Right lung (tissue), 5 donors: Measurements from ENCODE around the gene SLF1. TPM values are rescaled to one million over a fixed set of nuclear protein-coding genes. Genes with fewer than 3 reads are reported as not detected.

Experiments used
- DNase-seq, 2 donors: peaks; one replicate each; pipeline ENCODE4 v3.0.0-alpha.2; 2013
- polyA plus RNA-seq, 5 donors: library from polyadenylated mRNA; unstranded; fragments of 120-200 nt; gene quantifications; one replicate each; pipeline versions ENCODE4 v1.2.1 to v1.2.3, GENCODE V29; 2013; ENCODE audit warnings: inconsistent platforms in 1 of 5, low replicate concordance in 1 of 5; ENCODE audit not compliant: insufficient read length in 5 of 5, insufficient read depth in 1 of 5

The SLF1 gene
- polyA plus RNA-seq, 5 donors: 13.8 to 29.0 (median 21.6) TPM

DNA sequence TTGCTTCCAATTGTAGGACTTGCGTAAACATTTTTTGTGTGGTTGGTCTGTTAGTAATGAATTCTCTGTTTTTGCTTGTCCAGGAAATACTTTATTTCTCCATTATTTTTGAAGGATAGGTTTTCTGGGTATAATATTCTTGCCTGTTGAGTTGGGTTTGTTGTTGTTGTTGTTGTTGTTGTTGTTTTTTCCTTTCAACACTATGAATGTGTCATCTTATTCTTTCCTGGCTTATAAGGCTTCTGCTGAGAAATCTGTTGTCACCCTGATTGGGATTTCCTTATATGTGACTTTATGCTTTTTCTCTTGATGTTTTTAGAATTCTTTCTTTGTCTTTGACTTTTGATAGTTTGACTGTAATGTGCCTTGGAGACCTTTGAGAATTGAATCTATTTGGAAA, 39.8 kb downstream of the SLF1 start:
- DNase-seq: no peak

DNA sequence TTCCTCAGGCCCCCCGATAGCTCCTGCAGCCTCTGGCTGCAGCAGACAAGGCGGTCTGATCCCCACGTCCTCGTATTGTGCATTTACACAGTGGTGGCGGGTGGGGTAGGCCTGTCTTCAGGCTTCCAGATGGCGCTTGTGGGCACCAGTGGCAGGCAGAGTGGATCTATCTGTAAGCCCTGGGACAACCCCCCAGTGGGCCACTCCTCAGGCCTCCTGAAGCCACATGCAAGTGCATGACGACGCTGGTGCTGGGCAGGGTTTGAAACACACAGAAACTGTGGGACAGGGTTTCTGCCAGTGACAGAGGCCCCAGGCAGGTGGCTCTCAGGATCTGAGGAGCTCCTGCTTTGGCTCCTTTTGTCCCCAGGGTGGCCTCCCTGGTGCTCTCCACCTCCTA, 42.0 kb downstream of the SLF1 start:
- no peak for DNase-seq

DNA sequence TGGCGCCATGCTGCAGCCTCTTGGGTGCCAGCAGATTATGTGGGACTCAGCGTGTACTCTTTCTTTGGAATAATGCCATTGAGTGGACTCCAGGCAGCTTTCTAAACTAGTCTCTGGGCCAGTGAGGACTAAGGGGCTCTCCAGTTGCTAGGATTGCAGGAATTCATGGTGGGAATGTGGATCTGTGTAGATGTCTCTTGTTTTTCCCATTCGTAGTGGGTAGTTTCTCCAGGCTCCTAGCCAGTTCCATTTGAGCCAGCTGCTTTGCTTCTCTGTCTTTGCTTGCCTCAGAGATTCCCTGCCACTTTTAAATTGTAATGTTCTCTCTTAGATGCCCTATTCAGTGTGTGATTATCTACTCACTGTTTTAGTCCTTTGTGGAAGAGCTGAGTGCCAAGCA, 42.6 kb downstream of the SLF1 start:
- DNase-seq: no peak

DNA sequence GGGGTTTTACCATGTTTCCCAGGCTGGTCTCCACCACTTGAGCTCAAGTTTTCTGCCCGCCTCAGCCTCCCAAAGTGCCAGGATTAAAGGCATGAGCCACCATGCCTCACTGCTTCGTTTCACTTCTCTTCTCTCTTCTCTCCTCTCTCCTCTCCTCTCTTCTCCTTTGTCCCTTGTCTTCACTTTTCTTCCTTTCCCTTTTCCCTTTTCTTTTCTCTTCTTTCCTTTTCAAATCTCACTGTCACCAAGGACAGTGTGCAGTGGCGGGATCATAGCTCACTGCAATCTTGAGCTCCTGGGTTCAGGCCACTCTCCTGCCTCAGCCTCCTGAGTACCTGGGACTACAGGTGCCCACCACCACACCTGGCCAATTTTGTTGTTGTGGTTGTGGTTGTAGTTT, 49.5 kb downstream of the SLF1 start:
- DNase-seq: no peak

DNA sequence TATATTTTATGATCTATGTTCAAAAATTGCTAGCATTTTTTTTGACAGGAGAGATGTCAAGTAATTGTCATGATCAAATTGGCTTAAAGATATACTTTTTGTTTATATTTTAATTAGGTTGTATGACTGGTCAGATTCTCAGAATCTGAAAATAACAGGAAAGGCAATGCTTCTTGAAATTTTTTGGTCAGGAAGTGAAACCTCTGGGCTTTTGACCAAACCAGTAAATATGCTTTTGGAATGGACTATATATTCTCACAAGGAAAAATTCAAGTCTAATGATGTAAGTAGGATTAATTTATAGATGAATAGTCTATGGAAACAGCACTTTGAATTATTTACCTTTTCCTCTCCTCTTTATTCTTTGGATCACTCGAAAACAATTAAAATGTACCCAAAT, 52.3 kb downstream of the SLF1 start:
- no peak for DNase-seq

DNA sequence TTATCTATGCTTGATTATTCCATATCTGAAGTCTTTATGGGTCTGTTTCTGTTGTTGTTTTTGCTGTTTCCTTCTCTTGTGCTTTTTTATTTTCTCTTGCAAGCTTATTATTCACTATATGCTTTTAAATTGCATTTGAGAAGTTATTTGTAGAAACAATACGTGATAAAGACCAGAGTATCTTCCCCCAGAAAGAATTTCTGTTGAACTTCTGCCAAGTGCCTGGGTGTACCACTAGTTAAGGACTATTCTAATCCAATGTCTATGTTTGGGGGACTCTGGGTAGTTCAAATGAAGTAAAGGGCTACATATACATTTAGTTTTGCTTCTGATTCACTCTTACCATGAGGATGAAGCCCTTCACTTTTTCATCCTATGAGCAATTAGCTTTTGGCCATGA, 54.3 kb downstream of the SLF1 start:
- no peak for DNase-seq

DNA sequence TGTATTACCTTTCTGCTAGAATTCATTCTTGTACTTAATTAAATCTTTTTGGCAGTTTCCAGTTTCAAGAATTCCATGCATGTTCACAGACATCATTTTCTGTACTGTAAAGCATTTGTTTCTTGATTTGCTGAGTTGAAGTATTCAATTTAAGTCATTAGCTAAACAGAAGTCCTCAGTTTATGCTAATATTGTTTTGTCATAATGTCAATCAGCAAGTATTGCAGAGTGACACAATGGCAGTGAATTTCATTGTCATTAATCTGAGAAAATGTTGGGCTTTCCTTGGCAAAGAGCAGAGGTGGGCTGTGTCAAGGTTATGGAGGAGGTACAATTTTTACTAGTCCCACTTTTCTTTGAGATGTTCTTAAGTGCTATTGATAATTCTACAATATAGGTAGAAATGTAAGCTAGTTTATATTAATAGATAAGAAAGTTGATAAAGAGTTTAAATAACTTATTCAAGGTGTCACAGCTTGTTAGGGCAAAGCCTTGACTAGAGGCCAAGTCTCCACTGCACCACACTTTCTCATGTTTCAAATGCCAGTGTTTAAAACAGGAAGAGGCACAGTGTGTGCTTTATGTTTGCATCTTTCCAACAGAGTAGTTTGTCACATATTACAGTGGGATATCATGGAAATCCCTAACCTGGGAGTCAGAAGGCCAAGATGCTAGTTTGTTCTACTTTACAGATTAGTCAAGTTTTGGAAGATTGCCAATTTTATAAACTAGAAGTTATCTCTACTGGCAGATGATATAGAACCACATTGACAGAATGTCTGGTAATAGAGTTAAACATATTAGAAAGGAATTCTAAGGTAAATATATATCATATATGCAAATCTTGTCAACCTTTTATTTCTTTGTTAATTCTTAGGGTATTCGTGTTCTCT, 56.3 kb downstream of the SLF1 start:
- no peak for DNase-seq

DNA sequence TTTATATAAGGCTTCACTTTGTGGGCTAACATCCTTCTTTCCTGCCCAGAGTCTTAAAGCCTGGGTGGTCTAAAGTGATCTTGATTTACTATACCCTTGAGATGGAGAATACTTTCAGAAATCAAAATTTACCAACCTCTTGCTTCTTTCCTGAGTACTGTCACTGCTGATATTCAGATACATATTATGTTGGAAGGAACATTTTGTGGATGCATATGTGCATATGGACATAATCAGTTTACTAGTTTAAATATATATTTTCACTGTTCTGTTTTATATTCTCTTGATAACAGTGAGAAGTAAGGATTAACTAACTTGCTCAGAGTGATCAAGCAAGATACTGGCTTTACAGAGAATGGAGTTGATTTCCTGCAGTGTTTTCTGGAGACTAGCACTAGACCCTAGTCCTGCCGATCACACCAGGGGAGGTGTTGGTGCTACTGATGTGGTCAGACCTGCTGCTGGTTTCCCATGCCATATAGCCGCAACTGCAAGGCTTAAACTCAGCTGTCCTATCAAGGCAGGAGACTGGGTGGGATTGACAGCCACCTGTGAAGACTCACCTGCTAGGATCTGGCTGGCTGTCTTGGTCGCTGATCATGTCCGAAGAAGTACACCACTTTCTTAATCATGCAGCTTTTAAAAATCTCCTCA, 57.6 kb downstream of the SLF1 start:
- DNase-seq: no peak

DNA sequence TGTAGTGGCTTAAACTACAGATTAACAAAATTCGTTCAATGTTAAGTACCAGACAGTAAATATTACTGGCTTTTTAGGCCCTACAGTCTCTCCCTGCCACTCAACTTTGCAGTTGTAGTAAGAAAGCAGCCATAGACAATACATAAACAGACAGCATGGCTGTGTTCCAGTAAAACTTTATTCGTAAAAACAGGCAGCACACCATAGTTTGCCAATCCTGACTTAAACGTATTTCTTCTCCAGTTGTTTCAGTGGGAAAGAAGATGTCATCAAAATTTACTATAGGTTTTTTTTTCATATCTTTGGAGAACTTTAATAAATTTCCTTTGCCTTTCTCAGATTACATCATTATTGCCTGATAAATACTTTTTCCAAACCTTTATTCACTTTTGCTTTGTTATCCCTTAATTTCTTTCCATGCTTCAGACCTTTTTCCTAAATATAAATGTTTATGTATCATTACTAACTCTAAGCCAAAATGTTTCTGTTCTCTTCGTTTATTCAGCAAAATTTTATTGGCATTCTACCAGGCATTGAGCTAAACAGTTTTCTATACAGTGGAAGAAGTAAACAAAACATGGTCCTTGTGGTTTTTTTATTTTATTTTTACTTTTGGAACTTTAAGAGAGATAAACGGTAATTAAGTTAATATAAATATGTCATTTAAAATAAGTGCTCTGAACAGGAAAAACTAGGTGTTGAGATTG, 64.5 kb downstream of the SLF1 start:
- DNase-seq: peak; percentile 41 to 46

DNA sequence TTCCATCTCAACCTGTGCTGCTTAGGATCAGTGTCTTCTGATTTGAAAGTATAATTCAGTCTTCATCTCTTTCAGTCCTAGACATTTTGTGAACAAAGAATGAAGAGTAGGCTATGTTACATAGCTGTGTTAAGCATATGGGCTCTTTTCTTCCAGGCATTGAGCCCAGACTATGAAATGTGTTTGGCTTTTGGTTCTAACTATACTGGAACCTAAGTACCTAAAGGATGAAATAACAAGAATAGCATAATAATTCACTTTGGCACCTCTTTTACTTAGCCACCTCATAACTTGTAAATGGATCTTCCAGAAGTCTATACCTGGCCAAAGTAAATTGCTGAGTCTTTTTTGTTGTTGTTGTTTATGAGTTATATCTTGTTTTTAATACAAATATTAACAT, 71.4 kb downstream of the SLF1 start:
- DNase-seq: peak in 1 of 2 donors; percentile 16

DNA sequence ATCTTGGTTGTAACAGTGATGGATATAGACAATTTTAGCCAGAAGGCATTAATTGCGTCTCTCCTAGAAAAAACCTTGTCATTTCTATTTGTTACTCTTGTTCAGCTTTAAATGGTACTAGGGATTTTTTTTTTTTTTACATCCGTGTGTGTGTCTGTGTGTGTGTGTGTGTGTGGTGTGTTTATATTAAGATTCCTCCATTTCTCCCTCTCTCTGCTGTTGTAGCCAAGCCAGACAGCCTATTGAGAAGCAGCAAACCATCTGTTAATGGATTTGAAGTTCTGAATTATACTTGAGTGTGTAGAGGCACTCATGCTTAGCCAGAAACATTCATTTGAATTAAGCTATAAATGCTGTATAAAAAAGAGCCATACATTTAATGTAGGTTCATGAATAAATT, 72.3 kb downstream of the SLF1 start:
- peak; percentile 60 to 62 for DNase-seq

DNA sequence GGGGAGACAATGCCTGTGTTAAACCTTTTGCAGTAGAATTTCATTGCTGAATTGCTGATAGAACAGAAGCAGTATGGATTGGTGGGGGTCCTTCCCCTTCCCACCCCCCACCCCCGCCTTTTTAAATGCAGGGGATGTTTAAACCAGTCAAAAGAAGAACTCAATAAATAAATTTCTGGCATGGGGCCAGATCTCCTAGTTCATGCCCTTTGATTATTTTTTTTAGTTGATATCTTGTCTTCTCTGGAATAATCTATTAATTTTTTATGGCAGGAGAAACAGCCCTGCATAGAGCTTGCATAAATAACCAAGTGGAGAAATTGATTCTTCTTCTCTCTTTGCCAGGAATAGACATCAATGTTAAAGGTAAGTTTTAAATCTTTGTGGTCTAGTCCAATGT, 72.8 kb downstream of the SLF1 start:
- DNase-seq: no peak

DNA sequence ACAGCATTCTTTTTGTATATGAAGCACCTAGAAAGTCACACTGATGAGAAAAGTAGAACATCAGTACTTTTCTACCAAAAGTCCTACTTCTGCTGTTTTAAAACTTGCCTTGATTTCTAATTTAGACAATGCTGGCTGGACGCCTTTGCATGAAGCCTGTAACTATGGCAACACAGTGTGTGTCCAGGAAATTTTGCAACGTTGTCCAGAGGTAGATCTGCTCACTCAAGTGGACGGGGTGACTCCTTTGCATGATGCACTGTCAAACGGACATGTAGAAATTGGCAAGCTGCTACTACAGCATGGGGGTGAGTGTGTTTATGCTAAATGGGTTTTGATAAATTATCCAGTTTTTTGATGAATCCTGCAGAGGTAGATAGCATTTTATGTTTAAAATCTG, 73.5 kb downstream of the SLF1 start:
- DNase-seq: peak; percentile 30 to 34

DNA sequence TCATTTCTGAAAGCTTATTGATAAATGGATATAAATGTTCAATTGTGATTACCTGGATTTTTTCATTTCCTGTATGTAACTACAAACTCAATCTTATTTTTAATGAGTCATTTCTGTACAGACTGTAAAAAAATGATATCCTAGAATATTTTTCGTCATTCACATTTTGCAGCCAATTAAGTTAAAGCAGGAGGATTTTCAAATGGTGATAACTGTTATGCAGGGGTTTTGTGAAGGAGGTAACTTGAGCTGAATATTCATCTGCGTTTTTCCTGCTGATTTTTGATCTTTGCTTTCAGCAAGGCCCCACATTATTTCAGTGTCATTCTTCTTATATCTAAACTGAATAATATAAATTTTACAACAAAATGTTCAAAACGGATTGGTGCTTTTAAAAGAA, 74.1 kb downstream of the SLF1 start:
- no peak for DNase-seq

DNA sequence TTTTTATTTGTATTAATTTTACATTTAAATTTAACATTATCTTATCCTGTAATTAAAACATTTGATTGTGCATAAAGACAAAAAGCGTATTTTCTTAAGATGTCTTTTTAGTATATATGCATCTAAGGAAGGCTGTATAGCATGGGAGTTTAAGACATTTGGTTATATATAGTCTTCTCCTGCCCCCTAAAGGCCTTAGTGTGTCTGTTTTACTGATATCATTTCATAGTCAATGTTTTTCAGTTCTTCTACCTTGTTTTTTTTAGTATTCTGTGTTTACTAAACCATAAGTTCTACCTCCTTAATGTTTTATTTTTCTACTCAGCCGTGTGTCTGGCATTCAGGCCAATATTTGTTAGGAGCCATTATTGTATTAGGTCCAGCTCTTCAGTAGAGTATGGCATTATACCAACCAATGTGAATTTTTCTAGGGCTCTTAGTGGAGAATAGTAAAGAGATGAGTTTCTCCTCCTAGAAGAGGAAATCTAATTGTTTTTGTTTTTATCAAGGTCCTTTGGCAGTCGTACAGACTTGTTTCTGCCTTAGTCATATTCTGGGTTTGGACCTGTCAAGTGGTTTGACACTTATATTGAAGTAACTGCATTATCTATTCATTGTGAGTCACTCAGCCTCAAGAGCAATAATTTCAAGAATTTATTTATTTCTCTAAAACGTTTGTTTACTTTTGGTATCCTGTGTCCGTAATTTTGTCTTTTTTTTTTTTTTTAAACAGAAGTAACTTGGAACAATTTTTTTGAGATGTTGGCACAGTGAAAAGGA, 74.8 kb downstream of the SLF1 start:
- DNase-seq: peak; percentile 46 to 55

DNA sequence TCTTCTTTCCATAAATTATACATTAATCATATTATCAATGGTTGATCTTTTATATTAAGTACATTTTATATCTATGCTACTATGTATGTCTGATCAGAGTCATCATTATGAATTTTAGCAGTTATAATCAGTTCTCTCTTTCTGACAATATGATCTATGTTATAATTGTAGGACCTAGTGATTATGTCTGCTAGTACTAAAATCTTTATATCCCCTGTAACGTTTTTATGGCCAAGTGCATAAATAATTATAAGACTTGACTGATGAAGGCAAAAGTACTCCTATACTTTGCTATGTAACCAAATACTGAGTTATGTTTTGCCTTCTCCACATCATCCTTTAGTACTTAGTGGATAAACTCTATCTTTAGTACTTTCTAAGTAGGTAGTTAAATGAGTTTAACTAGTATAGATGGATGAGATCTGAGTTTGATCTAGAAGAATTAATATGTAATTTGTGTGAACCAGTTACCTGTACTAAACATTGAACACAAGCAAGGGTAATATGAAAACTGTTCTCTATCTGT, 75.4 kb downstream of the SLF1 start:
- DNase-seq: no peak

DNA sequence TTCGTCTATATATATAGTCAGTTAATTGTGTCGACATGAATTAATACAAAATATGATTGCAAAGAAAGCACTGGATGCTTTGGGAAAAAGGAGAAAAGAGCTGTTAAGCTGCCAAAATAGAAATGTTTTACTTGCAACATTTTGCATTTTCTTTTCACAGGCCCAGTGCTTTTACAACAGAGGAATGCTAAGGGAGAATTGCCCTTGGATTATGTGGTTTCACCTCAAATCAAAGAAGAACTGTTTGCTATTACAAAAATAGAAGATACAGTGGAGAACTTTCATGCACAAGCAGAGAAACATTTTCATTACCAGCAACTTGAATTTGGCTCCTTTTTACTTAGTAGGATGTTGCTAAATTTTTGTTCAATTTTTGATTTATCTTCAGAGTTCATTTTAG, 76.2 kb downstream of the SLF1 start:
- no peak for DNase-seq

DNA sequence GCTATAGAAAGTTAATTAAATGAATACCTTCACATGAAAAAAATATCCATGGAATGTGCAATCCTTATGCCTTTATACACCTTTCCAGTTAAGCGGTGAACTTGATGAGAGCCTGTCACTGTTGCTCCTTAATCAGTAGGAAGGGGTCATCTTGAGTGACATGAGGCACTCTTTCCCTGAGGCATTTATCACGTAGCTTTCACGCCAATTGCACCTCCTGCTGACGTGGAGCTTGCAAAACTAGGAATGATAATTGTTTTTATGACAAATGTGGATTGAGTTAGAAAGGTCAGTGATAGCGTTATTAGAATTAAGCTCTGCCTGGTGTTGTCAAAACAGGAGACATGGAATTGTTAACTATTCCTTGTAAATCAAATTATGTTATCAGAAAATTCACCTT, 79.7 kb downstream of the SLF1 start:
- no peak for DNase-seq

DNA sequence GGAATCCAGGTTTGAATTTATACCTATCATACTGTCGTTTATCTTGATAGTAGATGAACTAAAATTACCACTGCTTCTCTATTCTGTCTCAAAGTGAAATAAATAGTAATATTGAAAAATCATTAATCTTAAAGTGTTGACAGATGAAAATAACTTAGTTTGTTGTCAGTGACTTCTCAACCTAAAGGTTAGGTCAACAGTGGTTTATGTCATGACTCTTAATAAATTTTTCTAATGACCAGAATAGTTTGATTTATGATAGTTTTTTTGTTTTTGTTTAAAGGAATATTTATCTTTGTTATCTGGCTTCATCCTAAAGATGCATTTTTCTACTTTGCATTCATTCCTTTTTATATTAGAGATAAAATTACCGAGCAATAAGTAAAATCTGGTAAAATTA, 81.1 kb downstream of the SLF1 start:
- DNase-seq: no peak

DNA sequence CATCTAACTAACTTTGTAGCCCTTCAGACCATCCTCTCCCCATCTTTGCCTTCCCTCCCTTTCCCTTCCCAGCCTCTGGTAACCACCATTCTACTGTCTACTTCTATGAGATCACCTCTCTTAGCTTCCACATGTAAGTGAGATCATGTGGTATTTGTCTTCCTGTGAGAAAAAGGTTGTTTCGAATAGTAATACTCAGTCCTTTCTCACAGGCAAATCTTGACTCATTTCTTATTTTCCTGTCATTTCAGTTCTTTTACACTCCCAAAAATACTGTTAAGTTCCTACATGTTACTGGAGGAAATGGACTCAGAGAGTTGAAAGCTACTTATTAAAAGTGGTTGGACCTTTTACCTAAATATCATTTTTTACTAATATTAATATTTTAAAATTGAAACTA, 82.1 kb downstream of the SLF1 start:
- DNase-seq: no peak

DNA sequence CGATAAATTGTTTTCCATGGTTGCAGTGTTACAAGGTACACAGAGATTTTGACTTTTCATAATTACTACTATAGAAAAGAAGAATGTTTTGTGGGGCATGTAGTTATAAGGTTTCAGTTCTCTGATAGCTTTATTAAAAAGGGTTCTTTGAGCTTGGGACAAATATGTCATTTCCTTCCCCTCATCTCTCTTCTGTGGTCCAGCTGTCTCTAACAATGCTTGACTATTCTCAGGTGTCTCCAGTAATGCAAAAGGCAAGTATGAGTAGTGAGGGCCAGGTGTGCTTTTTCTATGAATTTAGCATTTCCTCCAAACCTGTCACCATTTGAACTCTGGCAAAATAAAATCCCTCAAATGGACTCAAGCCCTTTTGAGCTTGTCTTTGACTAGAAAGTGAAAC, 84.3 kb downstream of the SLF1 start:
- DNase-seq: no peak

DNA sequence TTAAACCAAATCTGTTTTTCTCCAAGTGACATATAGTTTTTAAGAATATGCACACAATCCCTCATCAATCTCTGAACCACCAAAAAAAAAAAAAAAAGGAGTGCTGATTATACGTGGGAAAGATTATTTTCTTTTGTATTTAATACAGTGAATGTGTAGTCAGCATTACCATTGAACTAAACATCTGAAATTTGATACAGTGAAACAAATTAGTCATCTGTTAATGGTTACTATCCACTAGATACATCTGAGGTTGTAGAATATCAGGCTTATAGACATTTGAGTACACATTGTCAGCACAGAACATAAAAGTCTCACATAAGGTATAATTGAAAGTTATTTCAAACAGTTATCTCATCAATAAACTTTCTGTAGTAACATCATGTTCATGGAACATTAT, 87.0 kb downstream of the SLF1 start:
- no peak for DNase-seq
